HG03354 (cell line): ENCODE data around the gene GLT1D1.
"Not testable (repeated sequence)": the region's sequence is repeated elsewhere in the genome, so short reads cannot be mapped to it uniquely, and the experiment has no call there.

Source experiments
- ATAC-seq: cut with Tn5 transposase; IDR thresholded peaks from one replicate; pipeline ENCODE4 v1.9.1; 2021; ENCODE audit warnings: mild to moderate bottlenecking; ENCODE audit not compliant: unreplicated experiment, poor library complexity, severe bottlenecking

Gene GLT1D1

DNA sequence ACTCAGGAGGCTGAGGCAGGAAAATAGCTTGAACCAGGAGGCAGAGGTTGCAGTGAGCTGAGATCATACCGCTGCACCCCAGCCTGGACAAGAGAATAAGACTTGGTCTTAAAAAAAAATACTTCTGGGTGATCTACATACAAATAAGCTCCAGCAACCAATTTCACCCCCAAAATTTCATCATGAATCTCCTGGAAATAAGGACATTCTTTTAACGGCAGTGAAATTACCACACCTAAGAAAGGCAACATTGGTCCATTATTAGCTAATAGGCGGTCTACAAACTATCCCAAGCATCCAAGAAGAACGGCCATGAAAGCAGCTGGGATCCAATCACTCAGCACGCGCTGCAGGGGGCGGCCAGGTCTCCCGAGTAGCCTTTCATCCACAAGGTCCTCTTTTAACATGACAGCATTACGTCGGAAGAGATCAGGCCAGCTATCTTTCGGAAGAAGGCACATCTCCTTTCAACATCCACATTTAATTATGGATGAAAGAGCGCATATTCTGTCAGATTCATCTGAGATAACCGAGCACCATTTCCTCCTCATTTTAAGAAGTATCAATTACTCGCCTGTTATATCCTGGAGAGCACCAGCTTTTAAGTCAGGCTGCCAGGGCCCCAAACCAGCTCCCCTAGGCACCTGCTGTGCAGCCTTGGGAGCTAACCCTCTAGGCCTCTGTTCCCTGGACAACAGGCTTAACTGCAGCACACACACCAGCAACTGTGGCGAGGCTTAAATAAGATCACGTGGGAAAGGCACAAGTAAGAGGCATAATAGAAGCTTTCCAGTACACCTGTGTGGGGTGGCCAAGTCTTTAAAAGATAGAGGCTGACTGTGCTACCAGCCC lies 33.8 kb upstream of the GLT1D1 start:
- ATAC-seq: no peak

DNA sequence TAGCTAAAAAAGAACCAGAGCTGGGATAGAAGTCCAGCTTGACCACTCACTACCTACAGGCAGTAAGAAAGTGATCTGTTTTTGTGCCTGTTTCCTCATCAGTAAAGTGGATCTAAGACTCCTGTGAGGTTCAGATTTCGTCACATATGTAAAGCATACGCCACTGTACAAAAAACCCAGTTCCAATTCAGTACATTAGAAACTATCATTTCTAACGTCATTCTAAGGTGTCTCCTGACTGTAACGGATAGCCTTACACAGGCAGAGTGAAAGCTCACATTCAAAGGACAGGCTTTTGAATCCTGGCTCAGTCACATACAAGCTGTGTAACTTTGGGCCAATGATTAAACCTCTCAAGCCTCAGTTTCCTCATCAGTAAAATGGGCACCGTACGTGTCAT lies 33.0 kb upstream of the GLT1D1 start:
- no peak for ATAC-seq

DNA sequence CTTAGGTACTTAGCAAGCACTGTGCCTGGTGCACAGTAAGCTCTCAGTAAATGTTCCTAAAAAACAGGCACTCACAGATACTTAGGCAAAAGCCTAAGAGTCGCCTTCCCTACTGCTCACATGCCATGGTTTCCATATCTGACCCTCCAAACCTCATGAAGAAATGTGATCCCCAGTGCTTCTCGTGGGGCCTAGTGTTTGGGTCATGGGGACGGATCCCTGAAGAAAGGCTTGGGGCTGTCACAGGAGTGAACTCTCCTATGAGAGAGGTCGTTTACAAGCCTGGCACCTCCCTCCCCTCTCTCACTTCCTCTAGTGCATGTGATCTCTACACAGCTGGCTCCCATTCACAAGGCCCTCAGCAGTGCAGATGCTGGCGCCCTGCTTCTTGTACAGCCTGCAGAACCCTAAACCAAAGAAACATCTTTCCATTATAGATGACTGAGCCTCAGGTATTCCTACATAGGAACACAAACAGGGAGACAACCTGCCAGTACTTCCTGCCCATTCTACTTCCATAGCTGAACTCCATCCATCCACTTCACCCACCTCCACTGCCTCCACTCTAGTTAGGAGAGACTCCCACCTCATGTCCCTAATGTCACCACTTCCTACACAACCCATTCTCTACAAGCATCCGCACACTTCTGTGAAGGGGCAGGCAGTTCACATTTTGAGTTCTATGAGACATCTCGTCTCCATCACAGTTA lies 32.4 kb upstream of the GLT1D1 start:
- ATAC-seq: peak; percentile 65

DNA sequence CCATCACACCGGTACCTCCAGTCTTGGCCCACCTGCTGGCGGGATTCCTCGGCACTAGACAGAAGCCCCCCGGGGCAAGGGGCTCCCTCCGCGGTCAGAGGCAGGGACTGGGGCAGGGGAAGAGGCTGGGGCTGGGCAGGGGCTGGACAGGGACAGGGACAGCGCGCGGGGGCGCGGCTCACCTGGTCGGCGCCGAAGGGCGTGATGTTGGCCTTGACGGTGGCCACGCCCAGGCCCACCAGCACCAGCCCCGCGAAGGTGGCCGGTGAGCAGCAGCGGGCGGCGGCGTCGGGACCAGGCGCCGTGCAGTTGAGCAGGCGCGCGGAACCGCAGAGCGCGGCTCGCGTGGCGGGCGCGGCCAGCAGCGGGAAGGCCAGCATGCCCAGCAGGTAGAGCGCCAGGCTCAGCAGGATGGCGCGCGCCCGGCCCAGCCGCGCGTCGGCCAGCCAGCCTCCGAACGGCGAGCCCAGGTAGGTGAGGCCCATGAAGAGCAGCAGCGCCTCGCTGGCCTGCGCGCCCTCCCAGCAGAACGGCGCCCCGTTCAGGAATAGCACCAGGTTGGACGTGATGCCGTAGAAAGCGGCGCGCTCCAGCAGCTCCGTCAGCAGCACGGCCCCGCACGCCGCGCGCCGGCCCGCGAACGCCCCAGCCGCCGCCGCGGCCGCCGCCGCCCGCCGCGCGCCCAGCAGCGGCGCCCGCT lies 29.9 kb upstream of the GLT1D1 start:
- ATAC-seq: peak; percentile 36

DNA sequence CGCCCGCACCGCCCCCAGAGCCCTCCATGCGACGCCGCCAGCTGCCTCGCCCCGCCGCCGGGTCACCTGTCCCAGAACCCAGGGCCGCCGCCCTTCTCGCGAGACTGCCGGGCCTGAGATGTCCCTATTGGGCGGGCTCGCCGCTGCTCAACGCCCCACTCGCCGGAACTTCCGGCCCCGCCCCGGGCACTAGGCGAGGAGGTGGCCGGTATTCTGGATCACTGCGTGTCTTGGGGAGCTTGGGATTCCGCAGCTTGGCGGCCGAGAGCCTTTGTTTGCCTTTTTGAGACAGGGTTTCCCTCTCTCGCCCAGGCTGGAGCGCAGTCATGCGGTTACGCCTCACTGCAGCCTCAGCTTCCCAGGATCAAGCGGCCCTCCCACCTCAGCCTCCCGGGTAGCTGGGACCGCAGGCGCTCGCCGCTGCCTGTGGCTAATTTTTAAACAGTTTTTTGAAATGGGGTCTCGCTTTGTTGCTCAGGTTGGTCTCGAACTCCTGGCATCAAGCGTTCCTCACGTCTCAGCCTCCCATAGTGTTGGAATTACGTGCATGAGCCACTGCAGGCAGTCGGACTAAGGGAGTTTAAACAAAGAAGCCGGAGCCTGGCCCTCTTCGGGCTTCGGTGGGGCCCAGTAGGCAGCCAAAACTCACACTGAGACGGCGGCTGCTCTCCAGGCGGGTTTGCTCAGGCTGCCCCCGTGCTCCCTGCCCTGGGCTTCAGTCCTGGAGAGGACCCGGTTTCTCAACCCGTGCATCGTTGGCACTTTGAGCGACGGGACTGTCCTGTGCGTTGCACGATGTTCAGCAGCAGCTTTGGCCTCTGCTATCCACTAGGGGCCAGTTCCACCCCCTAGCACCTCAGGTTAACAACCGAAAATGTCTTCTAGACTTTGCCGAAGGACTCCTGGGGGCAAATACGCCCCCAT lies 29.1 kb upstream of the GLT1D1 start, which contains the start of gene SLC15A4:
SLC15A4 (minus strand) TSS at position 43 of the 924 bp plus-strand sequence; CDS start at position 28, 15 bp downstream.
- peak; percentile 87 for ATAC-seq

DNA sequence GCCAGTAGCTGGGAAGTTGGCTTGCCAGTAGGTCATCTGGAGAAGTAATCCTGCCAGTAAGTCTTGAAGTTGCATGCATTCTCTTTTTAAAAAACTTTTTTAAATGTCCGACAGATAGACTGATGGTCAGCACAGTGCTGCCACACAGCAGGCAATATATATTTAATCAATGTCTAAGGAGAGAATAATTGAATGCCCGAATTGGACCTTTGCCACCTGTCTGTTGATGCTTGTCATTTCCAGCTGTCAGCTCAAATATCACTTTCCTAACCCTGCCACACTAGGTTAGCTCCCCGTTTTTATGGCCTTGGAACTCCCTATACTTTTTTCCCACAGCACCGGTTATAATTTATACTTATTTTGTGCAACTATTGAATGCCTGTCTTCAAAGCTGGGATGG lies 27.4 kb upstream of the GLT1D1 start:
- ATAC-seq: no peak

DNA sequence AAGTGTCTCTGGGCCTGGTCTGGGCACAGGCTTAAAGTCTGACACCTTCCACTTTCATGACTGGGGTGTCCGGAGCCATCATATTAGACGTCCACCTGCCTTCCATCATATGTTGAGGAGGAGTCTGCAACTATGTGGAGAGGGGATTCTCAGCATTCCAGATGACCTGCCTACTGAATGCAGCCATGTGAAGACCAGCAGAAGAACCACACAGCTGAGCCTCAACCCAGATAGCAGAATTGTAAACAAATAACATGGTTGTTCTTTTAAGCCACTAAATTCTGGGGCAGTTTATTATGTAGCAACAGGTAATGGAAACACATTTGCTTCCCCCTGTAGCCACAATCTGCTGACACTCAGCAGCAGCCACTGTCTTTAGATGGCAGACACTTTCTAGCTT lies 25.6 kb upstream of the GLT1D1 start:
- no peak for ATAC-seq

DNA sequence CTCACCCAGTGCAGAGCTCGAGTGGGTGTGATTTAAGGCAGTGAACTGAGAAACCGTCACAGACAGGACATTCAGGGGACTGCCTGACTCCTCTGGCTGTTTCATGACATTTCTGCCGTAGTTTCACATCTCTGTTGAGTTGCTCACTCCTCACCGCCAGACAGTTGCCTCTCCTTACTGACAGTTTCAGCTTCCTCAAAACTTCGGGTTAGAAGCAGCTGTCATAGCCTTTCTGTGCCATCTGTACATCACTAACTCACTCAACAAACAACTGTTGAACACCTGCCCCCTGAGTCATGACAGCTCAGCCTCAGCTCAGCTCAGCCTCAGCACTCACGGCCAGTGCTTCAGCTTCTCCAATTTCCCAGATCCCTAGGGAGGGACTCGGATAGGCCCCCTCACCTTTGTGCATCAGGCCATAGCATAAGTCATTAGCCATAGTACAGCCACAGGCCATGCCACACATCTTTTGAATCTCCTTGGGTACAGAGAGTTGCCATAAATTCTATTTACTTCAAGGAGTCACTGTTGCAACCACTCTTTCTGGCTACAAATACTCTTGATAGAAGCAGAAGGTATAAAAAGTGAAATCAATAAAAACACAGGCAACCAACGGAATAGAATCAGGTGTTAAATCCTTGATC lies 23.3 kb upstream of the GLT1D1 start:
- ATAC-seq: peak; percentile 93

DNA sequence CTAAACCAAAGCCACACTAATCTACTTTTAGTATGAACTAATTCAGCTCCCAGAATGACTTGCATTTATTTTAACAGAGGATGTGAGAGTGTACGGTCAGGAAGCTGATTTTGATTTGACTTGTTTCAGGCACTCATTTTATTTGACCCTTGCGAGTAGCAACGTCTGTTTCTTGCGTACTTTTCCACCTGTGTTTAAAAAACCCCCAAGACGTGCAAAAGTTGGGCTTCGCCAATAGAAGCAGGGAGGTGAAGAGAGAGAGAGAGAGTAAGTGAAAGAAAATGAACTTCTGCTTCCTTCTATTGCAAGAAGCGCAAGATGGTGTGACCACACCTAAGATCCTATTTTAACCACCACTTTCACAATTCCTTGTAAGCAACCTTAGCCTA lies 22.8 kb upstream of the GLT1D1 start:
- peak; percentile 45 for ATAC-seq

DNA sequence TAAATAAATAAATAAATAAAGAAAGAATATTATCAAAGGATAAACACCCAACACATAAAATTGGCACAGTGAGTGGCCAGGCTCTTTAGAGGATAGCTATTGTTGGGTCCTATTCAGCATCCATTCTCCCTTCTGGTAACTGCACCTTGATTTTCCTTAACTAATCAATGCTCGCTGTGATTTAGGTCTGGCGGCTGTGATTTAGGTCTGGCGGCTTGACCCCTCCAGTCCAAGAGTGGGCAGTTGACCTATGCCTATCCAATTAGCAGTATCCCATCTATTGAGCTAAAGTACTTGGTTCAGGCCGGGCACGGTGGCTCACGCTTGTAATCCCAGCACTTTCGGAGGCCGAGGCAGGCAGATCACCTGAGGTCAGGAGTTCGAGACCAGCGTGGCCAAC lies 19.9 kb upstream of the GLT1D1 start:
- ATAC-seq: no peak

DNA sequence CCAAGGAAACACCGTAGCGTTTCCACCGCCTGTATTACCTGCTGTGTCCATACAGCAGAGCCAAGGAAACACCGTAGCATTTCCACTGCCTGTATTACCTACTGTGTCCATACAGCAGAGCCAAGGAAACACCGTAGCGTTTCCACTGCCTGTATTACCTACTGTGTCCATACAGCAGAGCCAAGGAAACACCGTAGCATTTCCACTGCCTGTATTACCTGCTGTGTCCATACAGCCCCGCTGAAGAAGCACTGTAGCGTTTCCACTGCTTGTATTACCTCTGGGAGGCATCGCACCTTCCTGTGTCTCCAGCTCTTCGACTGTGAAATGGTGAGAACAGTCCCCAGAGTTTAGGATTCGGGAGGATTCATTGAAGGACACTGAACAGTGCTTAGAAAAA lies 13.4 kb upstream of the GLT1D1 start:
- ATAC-seq: not testable (repeated sequence)

DNA sequence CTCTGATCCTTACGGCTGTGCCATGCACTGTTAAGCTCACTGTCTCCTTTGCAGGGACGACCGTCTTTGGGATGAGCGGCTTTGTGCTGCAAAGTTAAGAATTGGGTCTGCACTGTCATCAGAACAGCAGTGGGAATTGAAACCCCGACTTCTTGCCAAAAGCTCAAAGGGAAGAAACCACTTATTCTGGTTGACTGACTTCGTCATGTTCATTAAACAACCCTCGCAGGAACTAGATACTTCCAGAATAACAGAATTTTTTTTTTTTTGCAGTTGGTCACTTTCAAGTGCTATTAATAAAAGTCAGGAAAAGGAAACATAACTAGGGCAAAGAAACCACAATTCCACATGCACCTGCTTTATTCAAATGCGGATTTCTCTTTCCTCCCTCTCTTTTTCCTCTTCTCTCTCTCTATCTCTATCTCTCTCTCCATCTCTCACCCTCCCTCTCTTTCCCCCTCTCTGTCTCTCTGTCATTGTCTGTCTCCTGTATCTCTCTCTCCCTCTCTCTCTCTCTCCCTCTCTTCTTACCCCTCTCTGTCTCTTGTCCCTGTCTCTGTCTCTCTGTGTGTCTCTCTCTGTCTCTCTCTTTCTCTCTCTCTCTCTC lies 12.3 kb upstream of the GLT1D1 start:
- peak; percentile 75 for ATAC-seq

DNA sequence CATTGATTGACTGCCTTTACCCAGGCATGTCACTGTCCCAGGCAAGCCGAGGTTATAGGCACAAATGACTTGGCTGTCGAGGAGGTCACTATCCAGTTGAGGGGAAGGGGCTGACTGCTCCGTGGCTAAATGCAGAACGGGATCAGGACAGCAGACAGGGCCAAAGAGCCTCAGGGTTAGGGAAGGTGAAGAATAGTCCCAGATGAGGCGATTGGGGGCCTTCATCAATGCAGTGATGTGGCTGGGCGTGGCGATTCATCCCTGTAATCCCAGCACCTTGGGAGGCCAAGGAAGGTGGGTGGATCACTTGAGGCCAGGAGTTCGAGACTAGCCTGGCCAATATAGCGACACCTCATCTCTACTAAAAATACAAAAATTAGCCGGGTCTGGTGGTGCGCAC lies 10.7 kb upstream of the GLT1D1 start:
- ATAC-seq: no peak

DNA sequence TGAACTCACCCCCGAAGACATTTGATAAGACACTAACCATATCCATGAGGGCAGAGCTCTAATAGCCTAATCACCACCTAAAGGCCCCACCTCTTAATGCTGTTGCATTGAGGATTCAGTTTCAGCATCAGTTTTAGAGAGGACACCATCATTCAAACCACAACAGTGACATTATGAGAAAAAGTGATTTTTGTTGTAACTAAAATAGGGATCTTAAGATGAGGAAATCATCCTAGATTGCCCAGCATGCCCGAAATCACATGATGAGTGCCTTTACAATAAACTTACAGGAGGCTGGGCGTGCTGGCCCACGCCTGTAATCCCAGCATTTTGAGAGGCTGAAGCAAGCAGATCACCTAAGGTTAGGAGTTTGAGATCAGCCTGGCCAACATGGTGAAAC lies 9.7 kb upstream of the GLT1D1 start:
- ATAC-seq: no peak

DNA sequence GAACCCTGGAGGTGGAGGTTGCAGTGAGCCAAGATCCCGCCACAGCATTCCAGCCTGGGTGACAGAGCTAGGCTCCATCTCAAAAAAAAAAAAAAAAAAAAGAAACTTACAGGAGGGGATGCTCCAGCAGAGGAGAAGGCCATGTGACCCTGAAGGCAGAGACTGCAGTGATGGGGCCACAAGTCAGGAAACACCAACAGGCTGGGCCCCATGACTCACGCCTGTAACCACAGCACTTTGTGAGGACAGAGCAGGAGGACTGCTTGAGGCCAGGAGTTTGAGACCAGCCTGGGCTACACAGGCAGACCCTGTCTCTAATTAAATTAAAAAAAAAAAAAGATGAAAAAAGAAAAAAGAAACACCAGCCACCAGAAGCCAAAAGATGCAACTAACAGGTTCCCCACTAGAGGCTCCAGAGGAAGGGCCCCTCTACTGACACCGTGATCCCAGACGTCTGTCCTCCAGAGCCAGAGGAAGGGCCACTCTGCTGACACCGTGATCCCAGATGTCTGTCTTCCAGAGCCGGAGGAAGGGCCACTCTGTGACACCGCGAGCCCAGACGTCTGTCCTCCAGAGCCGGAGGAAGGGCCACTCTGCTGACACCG lies 9.1 kb upstream of the GLT1D1 start:
- ATAC-seq: peak; percentile 46

DNA sequence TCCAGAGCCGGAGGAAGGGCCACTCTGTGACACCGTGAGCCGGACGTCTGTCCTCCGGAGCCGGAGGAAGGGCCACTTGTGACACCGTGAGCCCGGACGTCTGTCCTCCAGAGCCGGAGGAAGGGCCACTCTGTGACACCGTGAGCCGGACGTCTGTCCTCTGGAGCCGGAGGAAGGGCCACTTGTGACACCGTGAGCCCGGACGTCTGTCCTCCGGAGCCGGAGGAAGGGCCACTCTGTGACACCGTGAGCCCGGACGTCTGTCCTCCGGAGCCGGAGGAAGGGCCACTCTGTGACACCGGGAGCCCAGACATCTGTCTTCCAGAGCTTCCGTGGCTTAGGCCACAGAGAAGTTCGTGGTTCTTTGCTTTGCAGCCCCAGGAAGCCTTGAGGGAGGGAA lies 6.6 kb upstream of the GLT1D1 start:
- ATAC-seq: not testable (repeated sequence)

DNA sequence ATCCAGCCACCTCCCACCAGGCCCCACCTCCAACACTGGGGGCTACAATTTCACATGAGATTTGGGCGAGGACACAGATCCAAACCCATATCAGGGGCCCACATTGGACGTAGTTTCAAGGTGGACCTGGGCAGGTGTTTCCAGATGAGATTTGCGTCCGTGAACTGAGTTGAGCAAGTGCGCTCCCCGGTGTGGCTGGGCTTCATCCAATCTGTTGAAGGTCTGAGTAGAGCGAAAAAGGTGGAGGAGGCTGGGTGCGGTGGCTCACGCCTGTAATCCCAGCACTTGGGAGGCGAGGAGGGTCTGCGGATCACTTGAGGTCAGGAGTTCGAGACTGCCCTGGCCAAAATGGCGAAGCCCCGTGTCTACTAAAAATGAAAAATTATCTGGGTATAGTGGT lies 4.9 kb upstream of the GLT1D1 start:
- ATAC-seq: no peak

DNA sequence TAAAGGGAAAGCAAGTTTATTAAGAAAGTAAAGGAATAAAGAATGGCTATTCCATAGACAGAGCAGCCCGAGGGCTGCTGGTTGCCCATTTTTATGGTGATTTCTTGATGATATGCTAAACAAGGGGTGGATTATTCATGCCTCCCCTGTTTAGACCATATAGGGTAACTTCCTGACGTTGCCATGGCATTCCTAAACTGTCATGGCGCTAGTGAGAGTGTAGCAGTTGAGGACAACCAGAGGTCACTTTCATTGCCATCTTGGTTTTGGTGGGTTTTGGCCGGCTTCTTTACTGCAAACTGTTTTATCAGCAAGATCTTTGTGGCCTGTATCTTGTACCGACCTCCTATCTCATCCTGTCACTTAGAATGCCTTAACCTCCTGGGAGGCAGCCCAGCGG lies 3.5 kb upstream of the GLT1D1 start:
- ATAC-seq: not testable (repeated sequence)
